GM18517 (cell line): ENCODE measurements around the gene BRPF1.
"Not testable (repeated sequence)": the region's sequence is repeated elsewhere in the genome, so short reads cannot be mapped to it uniquely, and the experiment has no call there.

ENCODE experiments used
- ATAC-seq: cut with Tn5 transposase; IDR thresholded peaks from one replicate; pipeline ENCODE4 v1.9.1; 2021; ENCODE audit warnings: mild to moderate bottlenecking, moderate library complexity; ENCODE audit not compliant: unreplicated experiment

Gene BRPF1

DNA sequence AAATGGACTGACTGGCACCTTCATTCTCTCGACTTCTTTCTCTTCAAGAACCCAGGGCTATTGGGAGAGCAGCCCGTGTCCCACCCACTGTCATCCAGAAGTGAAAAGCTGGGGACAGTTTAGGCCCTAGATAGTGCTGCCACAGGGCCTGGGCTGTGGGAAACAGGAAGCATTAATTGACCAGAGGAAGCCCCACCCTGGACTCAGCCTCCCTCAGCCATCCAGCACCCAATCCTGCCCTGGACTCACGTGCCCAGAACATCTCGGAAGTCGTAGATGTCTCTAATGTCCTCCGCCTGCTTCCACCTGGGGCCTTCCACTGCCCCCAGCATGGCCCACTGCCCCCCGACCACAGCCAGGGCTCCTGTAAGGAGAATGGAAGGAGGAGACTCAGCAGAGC is 35.9 kb downstream of the BRPF1 start:
- ATAC-seq: no peak

- no peak for ATAC-seq
These were observed 36.7 kb downstream of the BRPF1 start for GRCh38 chr3:9768141-9768775.

DNA sequence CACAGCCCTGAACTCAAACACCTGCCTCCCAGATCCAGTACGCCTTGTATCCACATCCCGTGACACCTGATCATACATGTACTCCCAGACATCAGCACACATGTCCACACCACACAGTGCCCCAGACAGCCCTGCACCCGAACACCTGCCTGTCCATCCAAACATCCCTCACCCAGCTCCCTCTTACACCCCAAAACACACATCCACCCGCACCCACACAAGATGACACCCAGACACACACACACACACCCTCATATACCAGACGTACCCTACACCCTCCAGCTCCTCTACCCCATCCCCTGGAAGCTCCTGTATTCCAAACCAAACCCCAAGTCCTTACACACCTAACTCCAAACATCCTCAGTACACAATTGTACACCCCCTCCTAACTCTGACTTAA is 37.5 kb downstream of the BRPF1 start:
- no peak for ATAC-seq

DNA sequence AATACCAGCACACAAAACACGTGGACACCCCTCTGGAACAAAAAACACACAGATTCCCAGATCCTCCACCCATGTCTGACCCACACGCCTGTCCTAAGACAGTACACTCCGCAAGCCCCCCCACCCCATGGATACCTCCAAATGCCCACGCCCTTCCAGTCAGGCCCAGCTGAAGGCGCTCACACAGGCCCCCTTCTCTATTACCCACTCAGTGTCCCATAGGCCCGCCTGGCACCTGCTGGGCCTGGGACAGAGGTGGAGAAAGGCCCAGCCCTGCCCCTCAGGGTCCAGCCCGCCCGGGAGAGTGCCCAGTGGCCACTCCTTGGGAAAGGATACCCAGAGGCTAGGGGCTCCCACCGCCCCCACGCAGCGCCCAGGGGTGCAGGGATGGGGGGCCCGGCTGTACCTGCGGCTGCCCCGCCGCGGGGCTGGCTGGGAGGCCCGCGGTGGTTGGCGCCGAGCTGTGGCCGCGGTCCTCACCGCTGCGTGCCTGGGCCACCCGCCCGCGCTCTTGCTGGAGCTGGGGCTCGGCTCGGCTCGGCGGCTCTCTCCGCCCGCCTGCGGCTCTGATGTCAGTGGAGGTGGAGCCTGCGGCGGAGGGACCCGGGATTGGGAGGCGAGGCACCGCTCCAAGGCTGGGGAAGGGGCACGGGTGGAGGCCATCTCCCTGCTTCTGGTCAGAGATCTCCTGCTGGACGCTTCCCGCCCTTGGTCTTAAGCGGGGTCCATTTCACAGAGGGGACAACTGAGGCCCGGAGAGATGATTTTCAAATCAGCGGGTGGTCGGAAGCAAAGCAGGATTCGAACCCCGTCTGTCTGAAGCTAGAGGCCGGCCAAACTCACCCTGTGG is 38.1 kb downstream of the BRPF1 start, which contains the start of gene CAMK1:
Gene CAMK1 (minus strand): TSS at position 522 of the 850 bp plus-strand sequence. CDS start 2,198 bp downstream, outside the sequence.
- ATAC-seq: no peak

DNA sequence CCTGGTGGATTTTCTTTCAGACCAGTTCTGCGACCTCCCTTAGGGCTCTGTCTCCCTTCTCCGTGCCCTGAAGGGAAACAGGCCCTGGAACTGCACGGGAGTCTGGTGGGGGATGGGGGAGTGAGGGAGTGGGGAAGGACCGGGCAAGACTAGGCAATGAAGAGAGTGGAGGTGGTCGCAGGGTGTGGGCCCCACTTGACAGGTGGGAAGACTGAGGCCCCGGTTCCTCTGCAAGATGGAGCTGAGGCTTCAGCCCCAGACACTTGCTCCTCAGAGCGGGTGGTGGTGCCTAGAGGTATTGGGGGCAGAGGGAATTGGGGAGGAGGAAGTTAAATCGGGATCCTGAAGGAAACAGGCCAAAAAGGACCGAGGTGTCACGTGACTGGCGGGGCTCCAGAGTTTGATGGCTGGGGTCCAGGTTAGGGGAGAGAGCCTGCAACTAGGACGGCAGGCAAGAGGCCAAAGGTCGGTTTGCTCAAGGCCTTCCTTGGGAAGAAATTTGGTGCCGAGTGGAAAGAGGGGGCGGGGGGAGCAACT is 38.8 kb downstream of the BRPF1 start:
- no peak for ATAC-seq

DNA sequence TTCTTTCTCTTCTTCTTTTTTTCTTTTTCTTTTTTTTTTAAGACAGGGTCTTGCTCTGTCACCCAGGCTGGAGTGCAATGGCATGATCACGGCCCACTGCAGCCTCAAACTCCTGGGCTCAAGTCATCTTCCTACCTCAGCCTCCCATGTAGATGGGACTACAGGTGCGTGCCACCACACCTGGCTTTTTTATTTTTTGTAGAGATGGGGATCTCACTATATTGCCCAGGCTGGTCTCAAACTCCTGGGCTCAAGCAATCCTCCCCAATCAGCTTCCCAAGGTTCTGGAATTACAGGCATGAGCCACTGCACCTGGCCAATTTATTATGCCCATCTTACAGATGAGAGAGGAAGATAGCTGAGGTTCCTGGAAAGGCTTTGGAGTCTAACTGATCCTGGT is 39.5 kb downstream of the BRPF1 start:
- ATAC-seq: not testable (repeated sequence)

DNA sequence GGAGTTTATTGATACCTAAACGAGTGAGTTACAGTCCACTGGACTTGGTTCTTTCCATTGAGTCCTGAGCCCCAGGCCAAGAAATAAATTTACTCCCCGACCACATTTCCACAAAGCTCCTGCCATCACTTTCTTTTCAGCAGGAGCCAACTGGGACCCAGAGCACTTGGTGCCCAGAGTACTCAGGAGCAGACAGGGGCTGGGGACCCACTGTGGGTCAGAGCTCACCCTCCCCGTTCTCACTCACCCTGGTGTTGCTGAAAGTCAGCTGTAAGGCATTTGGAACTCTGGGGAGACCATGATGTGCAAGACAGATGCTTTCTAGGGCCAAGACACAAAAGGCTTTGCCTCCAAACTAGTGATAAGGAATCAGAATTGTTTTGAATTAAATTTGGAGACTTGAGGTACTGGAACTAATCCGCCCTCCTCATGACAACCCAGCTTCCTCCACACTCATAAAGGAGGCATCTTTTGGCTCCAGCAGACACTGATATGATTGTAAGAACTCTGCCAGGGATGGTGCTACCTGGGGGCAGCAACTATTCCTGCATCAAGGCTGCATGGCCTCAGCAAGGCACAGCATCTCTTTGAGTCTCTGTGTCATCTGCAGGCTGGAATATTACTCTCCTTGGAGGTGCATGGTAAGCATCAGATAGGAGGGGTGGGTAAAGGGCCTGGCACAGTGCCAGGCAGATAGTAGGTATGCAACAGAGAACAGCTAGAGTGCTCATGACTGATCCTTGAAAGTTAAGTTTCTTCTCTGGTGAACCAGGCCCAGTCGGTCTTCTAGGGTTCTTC is 45.6 kb downstream of the BRPF1 start:
- ATAC-seq: no peak

DNA sequence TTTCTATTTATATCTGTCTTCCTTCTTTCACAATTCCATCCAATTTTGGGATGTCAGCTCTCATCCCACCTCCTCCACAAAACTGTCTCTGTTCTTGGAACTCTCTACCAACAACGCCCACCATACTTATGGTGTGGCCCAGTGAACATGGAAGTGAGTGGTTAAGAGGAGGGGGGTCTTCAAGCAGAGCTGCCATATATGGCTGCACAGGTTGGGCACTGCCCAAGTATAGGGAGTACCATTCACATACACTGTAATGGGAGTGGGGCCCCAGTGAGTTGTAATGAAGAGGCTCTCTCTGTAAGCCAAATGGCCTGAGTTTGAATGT is 46.1 kb downstream of the BRPF1 start:
- ATAC-seq: no peak

GRCh38 chr3:9778143-9779074 is 46.9 kb downstream of the BRPF1 start:
- no peak for ATAC-seq

GRCh38 chr3:9779075-9779593 is 47.6 kb downstream of the BRPF1 start:
- ATAC-seq: no peak

DNA sequence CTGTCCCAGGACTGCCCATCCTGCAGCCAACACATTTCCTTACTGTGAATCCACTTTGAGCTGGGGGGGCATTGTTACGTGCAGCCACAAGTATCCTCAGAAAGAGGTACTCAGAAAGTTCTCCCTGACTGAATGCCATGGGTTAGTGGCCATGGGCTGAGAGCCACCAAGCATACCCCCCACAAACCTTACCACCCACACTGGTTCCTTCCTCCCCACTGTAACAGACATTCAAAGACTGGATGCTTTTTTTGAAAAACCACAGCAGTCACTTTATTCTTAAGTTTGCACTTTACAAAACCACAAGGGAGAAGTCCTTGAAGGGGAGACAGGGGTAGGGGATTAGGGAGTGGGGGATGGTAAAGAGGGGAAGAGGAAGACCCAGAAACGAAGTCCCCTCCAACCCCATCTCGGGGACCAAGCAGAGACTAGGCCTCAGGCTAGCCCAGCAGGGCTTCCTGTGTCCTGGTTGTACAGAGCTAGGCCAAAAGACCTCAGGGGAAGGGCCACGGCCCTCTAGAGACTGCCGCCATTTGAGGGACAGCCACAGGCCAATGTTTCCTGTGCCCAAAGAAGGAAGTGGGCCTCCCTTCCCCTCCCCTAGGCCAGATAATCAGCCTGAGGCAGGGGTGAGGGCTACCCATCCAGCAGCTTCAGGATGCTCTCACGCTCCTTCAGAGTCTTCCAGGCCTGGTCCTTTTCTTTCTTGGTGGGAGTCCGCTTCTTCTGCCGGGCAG is 48.4 kb downstream of the BRPF1 start:
- ATAC-seq: no peak

GRCh38 chr3:9780458-9780812 is 48.9 kb downstream of the BRPF1 start:
- no peak for ATAC-seq

- no peak for ATAC-seq
These were observed 49.4 kb downstream of the BRPF1 start for GRCh38 chr3:9780910-9781309.

GRCh38 chr3:9781551-9781950 is 50.0 kb downstream of the BRPF1 start:
- no peak for ATAC-seq

- no peak for ATAC-seq
These were observed 50.6 kb downstream of the BRPF1 start for GRCh38 chr3:9781978-9782603.

- ATAC-seq: no peak
These were observed 51.2 kb downstream of the BRPF1 start for GRCh38 chr3:9782770-9783169.

GRCh38 chr3:9783954-9784353 is 52.4 kb downstream of the BRPF1 start:
- ATAC-seq: no peak

- ATAC-seq: no peak
These were observed 53.4 kb downstream of the BRPF1 start for GRCh38 chr3:9784965-9785364.

DNA sequence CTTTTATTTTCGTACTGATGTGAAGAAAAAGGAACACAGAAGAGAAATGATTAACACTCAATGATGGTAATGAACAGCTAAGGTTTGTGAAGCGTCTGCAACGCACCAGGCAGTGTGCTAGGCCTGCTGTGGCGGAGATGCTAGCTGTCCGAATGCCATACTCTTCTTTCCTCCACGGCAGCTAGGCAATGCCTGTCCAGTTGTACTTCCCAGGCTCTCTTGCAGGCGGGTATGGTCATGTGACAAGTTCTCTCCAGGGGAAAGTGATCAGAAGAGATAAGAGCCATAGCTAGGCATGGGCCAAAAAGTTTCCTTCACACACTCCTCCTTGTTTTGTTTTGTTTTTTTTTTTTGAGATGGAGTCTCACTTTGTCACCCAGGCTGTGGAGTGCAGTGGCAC is 54.1 kb downstream of the BRPF1 start:
- no peak for ATAC-seq
